DND-41 (cell line): Measurements from ENCODE around the gene CACNA2D4.

Source experiments
- ATAC-seq: fragments of 200-7000 bp; cut with Tn5 transposase; 3 replicates; pipeline ENCODE4 v1.9.1; 2021; ENCODE audit warnings: low read depth; ENCODE audit not compliant: insufficient read depth
- DNase-seq: peaks from one replicate; pipeline ENCODE4 v3.0.0-alpha.2; 2020
- H2AFZ ChIP-seq: 2 replicates; pipeline ENCODE4 v1.6.0; 2012; ENCODE audit warnings: low read depth, low read length
- H3K27ac ChIP-seq: 2 replicates; pipeline ENCODE4 v1.5.1; 2012; ENCODE audit warnings: low read length, inconsistent platforms
- H3K27me3 ChIP-seq: fragments of 200-600 bp; sonication (generic); 2 replicates; pipeline ENCODE4 v1.6.0; 2012; ENCODE audit warnings: low read length, mild to moderate bottlenecking, inconsistent platforms; ENCODE audit not compliant: insufficient read depth, poor library complexity
- H3K36me3 ChIP-seq: 2 replicates; pipeline ENCODE4 v1.5.1; 2012; ENCODE audit warnings: low read length, inconsistent platforms; ENCODE audit not compliant: insufficient read depth
- H3K4me1 ChIP-seq: 2 replicates; pipeline ENCODE4 v1.5.1; 2012; ENCODE audit warnings: mild to moderate bottlenecking, low read length; ENCODE audit not compliant: insufficient read depth
- H3K4me2 ChIP-seq: 2 replicates; pipeline ENCODE4 v1.6.0; 2012; ENCODE audit warnings: mild to moderate bottlenecking, moderate library complexity, low read length, inconsistent platforms; ENCODE audit not compliant: insufficient read depth
- H3K4me3 ChIP-seq, 2 experiments: fragments of 200-600 bp in 1 of 2; shearing (Covaris generic) in 1 of 2; 2 replicates each; pipeline ENCODE4 v1.5.1; 2012 to 2016; ENCODE audit warnings: inconsistent platforms in 2 of 2, low read length in 2 of 2, mild to moderate bottlenecking in 2 of 2, low read depth in 1 of 2, moderate library complexity in 1 of 2
- H3K79me2 ChIP-seq: 2 replicates; pipeline ENCODE4 v1.6.0; 2012; ENCODE audit warnings: low read length, inconsistent platforms; ENCODE audit not compliant: insufficient read depth
- H3K9ac ChIP-seq: 2 replicates; pipeline ENCODE4 v1.6.0; 2012; ENCODE audit warnings: low read depth, mild to moderate bottlenecking, inconsistent platforms, low read length, moderate library complexity
- H3K9me3 ChIP-seq: 2 replicates; pipeline ENCODE4 v1.5.1; 2012; ENCODE audit warnings: low read length, moderate library complexity, mild to moderate bottlenecking, inconsistent platforms; ENCODE audit not compliant: insufficient read depth, severe bottlenecking
- H4K20me1 ChIP-seq: 2 replicates; pipeline ENCODE4 v1.6.0; 2012; ENCODE audit warnings: low read length; ENCODE audit not compliant: insufficient read depth
- EZH2 ChIP-seq: IDR thresholded peaks from 3 replicates; pipeline ENCODE4 v1.6.1; 2012; ENCODE audit warnings: borderline replicate concordance, low read depth, mild to moderate bottlenecking, moderate library complexity, low read length, inconsistent platforms; ENCODE audit not compliant: severe bottlenecking
- TF ChIP-seq, protein P1 (sequence below): IDR thresholded peaks from 2 replicates; pipeline ENCODE4 v1.5.1; 2012; ENCODE audit warnings: borderline replicate concordance, low read length, moderate library complexity, mild to moderate bottlenecking; ENCODE audit not compliant: poor library complexity, severe bottlenecking; ENCODE audit errors: extremely low read depth

The CACNA2D4 gene

DNA sequence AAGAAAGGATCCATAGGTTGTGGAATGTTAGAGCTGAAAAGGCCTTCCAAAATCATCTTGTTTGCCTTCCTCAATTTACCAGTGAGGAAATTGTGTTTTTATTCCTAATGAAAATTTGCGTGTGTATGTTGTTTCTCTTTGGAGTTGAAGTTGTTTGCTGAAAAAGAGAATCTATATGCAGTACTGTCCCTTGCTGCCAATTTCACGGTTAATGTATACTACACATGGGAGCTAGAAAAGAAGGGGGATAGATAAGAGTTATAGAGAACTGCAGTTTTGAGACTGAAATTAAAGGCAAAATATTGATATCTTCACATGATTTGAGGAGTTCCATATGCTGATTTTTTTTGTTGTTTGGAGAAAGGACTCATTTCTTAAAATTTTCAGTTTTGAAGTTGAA lies 160.1 kb downstream of the CACNA2D4 start:
- Histone ChIP-seq H3K27ac (no peak overlapping the region), H2AFZ (no peak overlapping the region), H3K4me2 (no peak overlapping the region), H3K27me3 (no peaks in the 10 kb centered on the region), H3K4me1 (no peaks in the 10 kb centered on the region), H3K36me3 (peaks cover 67% of the 10 kb centered on the region), H3K79me2 (peaks cover 70% of the 10 kb centered on the region), H3K9me3 (no peaks in the 10 kb centered on the region), H3K9ac (no peak overlapping the region), H4K20me1 (peaks cover 15% of the 10 kb centered on the region; the same call in 1 of the 2 replicates), H3K4me3 (no peak overlapping the region)
- DNase-seq (no peak), ATAC-seq (no peak)
- TF ChIP-seq EZH2, result no peak
- TF ChIP-seq, protein P1, sequence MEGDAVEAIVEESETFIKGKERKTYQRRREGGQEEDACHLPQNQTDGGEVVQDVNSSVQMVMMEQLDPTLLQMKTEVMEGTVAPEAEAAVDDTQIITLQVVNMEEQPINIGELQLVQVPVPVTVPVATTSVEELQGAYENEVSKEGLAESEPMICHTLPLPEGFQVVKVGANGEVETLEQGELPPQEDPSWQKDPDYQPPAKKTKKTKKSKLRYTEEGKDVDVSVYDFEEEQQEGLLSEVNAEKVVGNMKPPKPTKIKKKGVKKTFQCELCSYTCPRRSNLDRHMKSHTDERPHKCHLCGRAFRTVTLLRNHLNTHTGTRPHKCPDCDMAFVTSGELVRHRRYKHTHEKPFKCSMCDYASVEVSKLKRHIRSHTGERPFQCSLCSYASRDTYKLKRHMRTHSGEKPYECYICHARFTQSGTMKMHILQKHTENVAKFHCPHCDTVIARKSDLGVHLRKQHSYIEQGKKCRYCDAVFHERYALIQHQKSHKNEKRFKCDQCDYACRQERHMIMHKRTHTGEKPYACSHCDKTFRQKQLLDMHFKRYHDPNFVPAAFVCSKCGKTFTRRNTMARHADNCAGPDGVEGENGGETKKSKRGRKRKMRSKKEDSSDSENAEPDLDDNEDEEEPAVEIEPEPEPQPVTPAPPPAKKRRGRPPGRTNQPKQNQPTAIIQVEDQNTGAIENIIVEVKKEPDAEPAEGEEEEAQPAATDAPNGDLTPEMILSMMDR, result no peak

- peaks cover 88% of the 10 kb centered on the region for H3K79me2 ChIP-seq
- H3K27me3 ChIP-seq, result no peaks in the 10 kb centered on the region
- peaks cover 11% of the 10 kb centered on the region for H3K9me3 ChIP-seq
- ATAC-seq (no peak), DNase-seq (no peak)
- no peak overlapping the region for H3K27ac ChIP-seq
- no peaks in the 10 kb centered on the region for H3K4me1 ChIP-seq
- no peak overlapping the region for H2AFZ ChIP-seq
- no peak overlapping the region for H3K4me2 ChIP-seq
- H3K9ac ChIP-seq, result no peak overlapping the region
- no peak overlapping the region for H3K4me3 ChIP-seq
- H4K20me1 ChIP-seq, result peaks cover 4% of the 10 kb centered on the region; the same call in 1 of the 2 replicates
- H3K36me3 ChIP-seq, result peaks cover 17% of the 10 kb centered on the region
- TF ChIP-seq, protein P1, result no peak
- no peak for TF ChIP-seq EZH2
Observed at GRCh38 chr12:1750300-1750699, 168.2 kb downstream of the CACNA2D4 start.

- Histone ChIP-seq H3K4me3 (no peak overlapping the region), H3K9me3 (peaks cover 11% of the 10 kb centered on the region), H3K4me2 (no peak overlapping the region), H3K27me3 (no peaks in the 10 kb centered on the region), H2AFZ (no peak overlapping the region), H3K79me2 (peaks cover 93% of the 10 kb centered on the region), H4K20me1 (no peaks in the 10 kb centered on the region; the same call in 1 of the 2 replicates), H3K36me3 (peaks cover 6% of the 10 kb centered on the region), H3K27ac (no peak overlapping the region), H3K4me1 (no peaks in the 10 kb centered on the region), H3K9ac (no peak overlapping the region)
- DNase-seq (no peak), ATAC-seq (no peak)
- no peak for TF ChIP-seq EZH2
- TF ChIP-seq, protein P1, result no peak
Observed at GRCh38 chr12:1749019-1749418, 169.4 kb downstream of the CACNA2D4 start.

DNA sequence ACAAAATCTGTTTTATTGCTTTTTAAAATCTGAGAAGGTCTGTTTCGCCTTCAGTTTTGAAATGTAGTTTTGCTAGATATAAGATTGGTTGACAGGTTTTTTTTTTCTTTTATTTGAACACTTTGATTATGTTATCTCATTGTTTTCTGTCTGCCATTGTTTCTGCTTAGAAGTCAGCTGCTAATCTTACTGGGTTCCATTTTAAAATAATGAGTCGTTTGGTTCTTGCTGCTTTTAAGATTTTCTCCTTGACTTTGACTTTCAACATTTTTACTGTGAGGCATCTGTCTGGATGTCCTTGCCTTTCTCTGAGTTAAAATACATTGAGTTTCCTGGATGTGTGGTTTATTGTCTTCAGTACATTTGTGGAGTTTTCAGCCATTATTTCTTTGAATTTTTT lies 170.8 kb downstream of the CACNA2D4 start:
- no peak overlapping the region for H3K27ac ChIP-seq
- ATAC-seq (no peak), DNase-seq (no peak)
- no peaks in the 10 kb centered on the region; the same call in 1 of the 2 replicates for H4K20me1 ChIP-seq
- H3K4me2 ChIP-seq, result no peak overlapping the region
- H3K9me3 ChIP-seq, result peaks cover 11% of the 10 kb centered on the region
- no peak overlapping the region for H2AFZ ChIP-seq
- H3K9ac ChIP-seq, result no peak overlapping the region
- peaks cover 3% of the 10 kb centered on the region; the same call in 1 of the 2 replicates for H3K36me3 ChIP-seq
- no peaks in the 10 kb centered on the region for H3K27me3 ChIP-seq
- no peaks in the 10 kb centered on the region for H3K4me1 ChIP-seq
- TF ChIP-seq, protein P1, result no peak
- TF ChIP-seq EZH2, result no peak
- H3K79me2 ChIP-seq, result peaks cover 94% of the 10 kb centered on the region
- no peak overlapping the region for H3K4me3 ChIP-seq
